DOHH2 (cell line): ENCODE measurements around the gene MDFI.

ENCODE experiments used
- H3F3A ChIP-seq: fragments of 200-600 bp; sonication (generic), shearing (Covaris generic); 2 replicates; pipeline ENCODE4 v1.6.0; 2016; ENCODE audit warnings: antibody characterized with exemption, mild to moderate bottlenecking; ENCODE audit not compliant: control insufficient read depth, insufficient read depth
- H3K27ac ChIP-seq: fragments of 200-600 bp; sonication (generic); 2 replicates; pipeline ENCODE4 v1.5.1; 2014; ENCODE audit warnings: low read depth, mild to moderate bottlenecking, low read length, moderate library complexity
- H3K27me3 ChIP-seq: fragments of 200-600 bp; sonication (generic); 2 replicates; pipeline ENCODE4 v1.6.1; 2014; ENCODE audit warnings: mild to moderate bottlenecking, low read length, mixed read lengths; ENCODE audit not compliant: control insufficient read depth
- H3K36me3 ChIP-seq: fragments of 200-600 bp; sonication (generic); 2 replicates; pipeline ENCODE4 v1.6.1; 2014; ENCODE audit warnings: mild to moderate bottlenecking, low read length, moderate library complexity, mixed read lengths; ENCODE audit not compliant: control insufficient read depth
- H3K4me1 ChIP-seq: fragments of 200-600 bp; sonication (generic); 2 replicates; pipeline ENCODE4 v1.6.1; 2014; ENCODE audit warnings: mild to moderate bottlenecking, low read length, mixed read lengths; ENCODE audit not compliant: control insufficient read depth
- H3K4me2 ChIP-seq: fragments of 200-600 bp; sonication (generic); 2 replicates; pipeline ENCODE4 v1.6.0; 2014; ENCODE audit warnings: mild to moderate bottlenecking, low read length, moderate library complexity
- H3K4me3 ChIP-seq: fragments of 200-600 bp; sonication (generic); 2 replicates; pipeline ENCODE4 v1.5.1; 2014; ENCODE audit warnings: mild to moderate bottlenecking, low read length, mixed read lengths
- H3K79me2 ChIP-seq: fragments of 200-600 bp; sonication (generic); 2 replicates; pipeline ENCODE4 v1.6.1; 2014; ENCODE audit warnings: mild to moderate bottlenecking, low read length, mixed read lengths; ENCODE audit not compliant: control insufficient read depth
- H3K9me2 ChIP-seq: fragments of 200-600 bp; sonication (generic); replicated peaks from 2 replicates; pipeline ENCODE4 v1.6.1; 2014; ENCODE audit warnings: mild to moderate bottlenecking, low read length, mixed read lengths; ENCODE audit not compliant: control insufficient read depth
- H3K9me3 ChIP-seq: fragments of 200-600 bp; sonication (generic); 2 replicates; pipeline ENCODE4 v1.6.1; 2014; ENCODE audit warnings: antibody characterized with exemption, low read length, mixed read lengths; ENCODE audit not compliant: control insufficient read depth, insufficient read depth
- H4K20me1 ChIP-seq: fragments of 200-600 bp; sonication (generic); 2 replicates; pipeline ENCODE4 v1.6.0; 2014; ENCODE audit warnings: low read depth, mild to moderate bottlenecking, antibody characterized with exemption, low read length, moderate library complexity; ENCODE audit not compliant: control insufficient read depth, insufficient read depth
- EZH2phosphoT487 ChIP-seq: fragments of 200-600 bp; sonication (generic); IDR thresholded peaks from 2 replicates; pipeline ENCODE4 v1.6.1; 2017; ENCODE audit warnings: borderline replicate concordance, mild to moderate bottlenecking, antibody characterized with exemption, low read length, moderate library complexity, mixed read lengths
- TF ChIP-seq, protein P1 (sequence below): fragments of 200-600 bp; sonication (generic); IDR thresholded peaks from one replicate; pipeline ENCODE4 v1.5.1; 2014; ENCODE audit warnings: antibody characterized with exemption, mild to moderate bottlenecking, low read depth, low read length; ENCODE audit not compliant: poor library complexity, severe bottlenecking

Gene MDFI

GRCh38 chr6:41634657-41635056, 3.6 kb upstream of the MDFI start:
- Histone ChIP-seq H3K9me3 (no peaks in the 10 kb centered on the region), H3K4me3 (no peak overlapping the region), H3F3A (no peaks in the 10 kb centered on the region), H3K27ac (no peak overlapping the region), H3K79me2 (no peaks in the 10 kb centered on the region), H3K4me2 (no peak overlapping the region), H3K27me3 (peaks cover 44% of the 10 kb centered on the region), H3K9me2 (no peaks in the 10 kb centered on the region), H3K36me3 (no peaks in the 10 kb centered on the region), H4K20me1 (no peaks in the 10 kb centered on the region), H3K4me1 (no peaks in the 10 kb centered on the region)
- TF ChIP-seq EZH2phosphoT487 = no peak
- TF ChIP-seq, protein P1, sequence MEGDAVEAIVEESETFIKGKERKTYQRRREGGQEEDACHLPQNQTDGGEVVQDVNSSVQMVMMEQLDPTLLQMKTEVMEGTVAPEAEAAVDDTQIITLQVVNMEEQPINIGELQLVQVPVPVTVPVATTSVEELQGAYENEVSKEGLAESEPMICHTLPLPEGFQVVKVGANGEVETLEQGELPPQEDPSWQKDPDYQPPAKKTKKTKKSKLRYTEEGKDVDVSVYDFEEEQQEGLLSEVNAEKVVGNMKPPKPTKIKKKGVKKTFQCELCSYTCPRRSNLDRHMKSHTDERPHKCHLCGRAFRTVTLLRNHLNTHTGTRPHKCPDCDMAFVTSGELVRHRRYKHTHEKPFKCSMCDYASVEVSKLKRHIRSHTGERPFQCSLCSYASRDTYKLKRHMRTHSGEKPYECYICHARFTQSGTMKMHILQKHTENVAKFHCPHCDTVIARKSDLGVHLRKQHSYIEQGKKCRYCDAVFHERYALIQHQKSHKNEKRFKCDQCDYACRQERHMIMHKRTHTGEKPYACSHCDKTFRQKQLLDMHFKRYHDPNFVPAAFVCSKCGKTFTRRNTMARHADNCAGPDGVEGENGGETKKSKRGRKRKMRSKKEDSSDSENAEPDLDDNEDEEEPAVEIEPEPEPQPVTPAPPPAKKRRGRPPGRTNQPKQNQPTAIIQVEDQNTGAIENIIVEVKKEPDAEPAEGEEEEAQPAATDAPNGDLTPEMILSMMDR = no peak

DNA sequence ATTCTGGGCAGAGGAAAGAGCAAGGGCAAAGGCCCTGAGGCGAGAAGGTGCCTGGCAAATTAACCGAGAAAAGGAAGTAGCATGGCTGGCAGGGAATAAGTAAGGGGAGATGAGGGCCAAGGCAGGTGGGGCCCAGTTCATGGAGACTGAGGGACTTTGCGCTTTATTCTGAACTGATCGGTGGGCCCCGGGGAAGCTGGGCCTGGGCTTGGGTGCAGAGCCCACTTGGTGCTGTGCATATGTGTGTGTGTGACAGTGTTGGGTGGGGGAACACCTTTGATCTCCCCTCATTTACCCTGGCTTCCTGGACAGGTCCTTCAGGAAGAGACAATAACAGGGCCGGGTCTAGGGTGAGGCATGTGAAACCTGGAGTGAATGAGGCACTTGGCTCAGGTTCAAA, 2.9 kb upstream of the MDFI start:
- Histone ChIP-seq H3K4me3 (no peak overlapping the region), H3K36me3 (no peaks in the 10 kb centered on the region), H3F3A (no peaks in the 10 kb centered on the region), H4K20me1 (no peaks in the 10 kb centered on the region), H3K4me2 (no peak overlapping the region), H3K9me2 (no peaks in the 10 kb centered on the region), H3K9me3 (no peaks in the 10 kb centered on the region), H3K27me3 (peaks cover 47% of the 10 kb centered on the region), H3K4me1 (no peaks in the 10 kb centered on the region), H3K79me2 (no peaks in the 10 kb centered on the region), H3K27ac (no peak overlapping the region)
- TF ChIP-seq EZH2phosphoT487 = no peak
- TF ChIP-seq, protein P1 = no peak

GRCh38 chr6:41636833-41637193, 1.5 kb upstream of the MDFI start:
- H4K20me1 ChIP-seq = no peaks in the 10 kb centered on the region
- H3K9me3 ChIP-seq = no peaks in the 10 kb centered on the region
- TF ChIP-seq, protein P1 = no peak
- TF ChIP-seq EZH2phosphoT487 = no peak
- H3K79me2 ChIP-seq = no peaks in the 10 kb centered on the region
- H3F3A ChIP-seq = no peaks in the 10 kb centered on the region
- H3K4me1 ChIP-seq = no peaks in the 10 kb centered on the region
- H3K4me2 ChIP-seq = no peak overlapping the region
- H3K36me3 ChIP-seq = no peaks in the 10 kb centered on the region
- no peak overlapping the region for H3K4me3 ChIP-seq
- peaks cover 50% of the 10 kb centered on the region for H3K27me3 ChIP-seq
- no peaks in the 10 kb centered on the region for H3K9me2 ChIP-seq
- H3K27ac ChIP-seq = no peak overlapping the region
